ENCODE measurements around the gene AGPAT3. TPM values are rescaled to one million over a fixed set of nuclear protein-coding genes. Genes with fewer than 3 reads are reported as not detected.

AGPAT3 gene
- polyA plus RNA-seq, 1 experiment, result 36.1 TPM

DNA sequence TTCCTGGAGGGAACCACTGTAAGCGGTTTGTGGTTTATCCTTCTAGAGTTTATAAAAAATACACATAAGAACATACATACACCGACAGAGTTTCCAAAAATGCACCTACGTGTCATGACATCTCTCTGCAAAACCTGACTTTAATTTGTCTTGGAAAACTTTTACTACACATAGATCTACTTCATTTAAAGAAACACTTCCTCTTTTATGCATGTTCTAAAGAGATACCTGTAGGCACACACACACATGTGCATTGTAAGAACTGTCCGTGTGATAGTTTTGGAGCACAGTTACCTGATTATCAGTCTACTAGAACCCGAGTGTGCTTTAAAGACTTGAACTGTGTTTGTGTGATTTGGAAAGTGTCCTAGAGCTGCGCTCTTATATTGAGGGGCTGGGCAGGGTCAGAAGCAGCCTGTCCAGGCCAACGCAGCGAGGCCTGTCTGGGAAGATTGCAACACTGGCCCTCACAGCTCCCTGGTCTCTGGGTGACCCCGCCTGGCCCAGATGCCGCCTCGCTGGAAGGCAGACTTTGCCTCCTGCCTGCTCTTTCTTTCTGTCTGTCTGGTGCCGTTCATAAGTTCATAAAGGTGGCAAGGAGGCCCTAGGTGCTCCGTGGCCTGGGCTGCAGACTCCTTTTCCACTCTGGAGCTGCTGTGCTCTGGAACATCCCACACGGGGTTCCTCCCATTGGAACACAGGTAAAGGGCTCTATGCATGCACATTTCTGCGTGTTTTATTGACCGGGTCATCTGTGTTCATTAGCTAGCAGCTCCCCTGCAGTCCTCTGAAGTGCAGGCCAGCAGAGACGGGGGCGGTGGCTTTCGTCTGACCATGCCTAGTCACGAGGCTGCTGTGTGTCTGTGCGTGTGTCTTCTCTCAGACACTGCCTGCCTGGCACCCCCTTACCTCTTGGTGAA lies 46.3 kb downstream of the AGPAT3 start:
- H3K27me3 ChIP-seq (ENCODE audit: control insufficient read depth, insufficient read depth, low read length), result no peaks in the 10 kb centered on the region
- H3K27ac ChIP-seq (ENCODE audit: low read depth, low read length), result no peak overlapping the region
- DNase-seq (ENCODE audit: low read depth, low spot score), result no peak
- H3K9me3 ChIP-seq (ENCODE audit: control insufficient read depth, insufficient read depth, low read length), result peaks cover 22% of the 10 kb centered on the region
- TF ChIP-seq, protein P1, sequence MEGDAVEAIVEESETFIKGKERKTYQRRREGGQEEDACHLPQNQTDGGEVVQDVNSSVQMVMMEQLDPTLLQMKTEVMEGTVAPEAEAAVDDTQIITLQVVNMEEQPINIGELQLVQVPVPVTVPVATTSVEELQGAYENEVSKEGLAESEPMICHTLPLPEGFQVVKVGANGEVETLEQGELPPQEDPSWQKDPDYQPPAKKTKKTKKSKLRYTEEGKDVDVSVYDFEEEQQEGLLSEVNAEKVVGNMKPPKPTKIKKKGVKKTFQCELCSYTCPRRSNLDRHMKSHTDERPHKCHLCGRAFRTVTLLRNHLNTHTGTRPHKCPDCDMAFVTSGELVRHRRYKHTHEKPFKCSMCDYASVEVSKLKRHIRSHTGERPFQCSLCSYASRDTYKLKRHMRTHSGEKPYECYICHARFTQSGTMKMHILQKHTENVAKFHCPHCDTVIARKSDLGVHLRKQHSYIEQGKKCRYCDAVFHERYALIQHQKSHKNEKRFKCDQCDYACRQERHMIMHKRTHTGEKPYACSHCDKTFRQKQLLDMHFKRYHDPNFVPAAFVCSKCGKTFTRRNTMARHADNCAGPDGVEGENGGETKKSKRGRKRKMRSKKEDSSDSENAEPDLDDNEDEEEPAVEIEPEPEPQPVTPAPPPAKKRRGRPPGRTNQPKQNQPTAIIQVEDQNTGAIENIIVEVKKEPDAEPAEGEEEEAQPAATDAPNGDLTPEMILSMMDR (IDR thresholded peaks at IDR 0.05; ENCODE audit: low read depth, low read length), result no peak
- POLR2A ChIA-PET, result interaction anchor here (0.6 kb wide), 1 partner anchor 142 kb away, joined by 3 read pairs; no protein-coding TSS in a partner anchor
- no peak overlapping the region for H3K4me3 ChIP-seq (ENCODE audit: low read depth, low read length)
- CTCF ChIA-PET, result no interaction called here

DNA sequence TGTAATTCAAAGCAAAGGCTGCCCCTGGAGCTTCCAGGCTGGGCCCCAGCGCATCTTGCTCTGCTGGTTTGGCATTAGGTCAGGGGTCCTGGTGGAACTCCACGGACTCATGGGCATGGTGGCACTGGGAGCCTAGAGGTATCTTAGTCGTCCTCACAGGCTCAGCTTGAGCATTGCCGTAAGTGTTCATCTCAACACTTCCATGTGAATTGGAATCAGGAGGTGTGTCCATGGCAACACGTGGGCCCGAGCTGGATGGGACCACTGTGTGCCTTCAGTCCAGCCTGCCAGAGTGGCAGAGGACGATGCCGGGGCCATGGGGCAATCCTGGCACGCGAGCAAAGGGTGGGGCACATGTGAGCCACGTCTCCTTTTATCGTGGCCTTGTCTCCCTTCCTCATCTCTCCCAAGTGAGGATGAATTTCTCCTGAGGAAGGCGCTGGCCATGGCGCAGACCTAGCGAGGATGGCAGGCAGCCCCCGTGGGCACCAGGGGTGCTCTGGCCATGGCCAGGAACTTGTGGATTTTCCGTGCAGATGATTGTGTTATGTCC lies 47.0 kb downstream of the AGPAT3 start:
- Histone ChIP-seq H3K4me3 (ENCODE audit: low read depth, low read length) (no peak overlapping the region), H3K27me3 (ENCODE audit: control insufficient read depth, insufficient read depth, low read length) (no peaks in the 10 kb centered on the region), H3K27ac (ENCODE audit: low read depth, low read length) (no peak overlapping the region), H3K9me3 (ENCODE audit: control insufficient read depth, insufficient read depth, low read length) (peaks cover 22% of the 10 kb centered on the region)
- CTCF ChIA-PET, result no interaction called here
- POLR2A ChIA-PET, result interaction anchor here (0.6 kb wide), 1 partner anchor 142 kb away, joined by 3 read pairs; no protein-coding TSS in a partner anchor
- no peak for DNase-seq (ENCODE audit: low read depth, low spot score)
- TF ChIP-seq, protein P1 (IDR thresholded peaks at IDR 0.05; ENCODE audit: low read depth, low read length), result no peak

DNA sequence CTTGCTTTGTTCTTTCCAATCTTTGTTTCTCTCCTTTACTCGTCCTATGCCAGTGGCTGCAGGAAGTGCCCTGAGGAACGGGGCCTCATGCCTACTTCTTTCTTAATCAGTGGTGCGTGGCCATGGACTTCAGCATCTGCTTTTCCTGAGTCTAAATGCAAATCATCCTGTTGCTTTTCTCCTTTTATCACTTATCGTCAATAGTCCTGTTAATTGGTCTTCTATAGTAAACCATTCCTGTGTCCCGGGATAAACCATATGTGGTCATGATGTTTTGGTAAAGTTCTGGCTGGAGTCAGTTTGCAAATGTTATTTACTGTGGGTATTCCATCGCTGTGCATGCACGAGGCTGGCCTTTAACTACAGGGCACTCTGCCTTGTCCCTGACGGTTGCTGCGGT lies 47.5 kb downstream of the AGPAT3 start:
- CTCF ChIA-PET, result no interaction called here
- H3K27ac ChIP-seq (ENCODE audit: low read depth, low read length), result no peak overlapping the region

DNA sequence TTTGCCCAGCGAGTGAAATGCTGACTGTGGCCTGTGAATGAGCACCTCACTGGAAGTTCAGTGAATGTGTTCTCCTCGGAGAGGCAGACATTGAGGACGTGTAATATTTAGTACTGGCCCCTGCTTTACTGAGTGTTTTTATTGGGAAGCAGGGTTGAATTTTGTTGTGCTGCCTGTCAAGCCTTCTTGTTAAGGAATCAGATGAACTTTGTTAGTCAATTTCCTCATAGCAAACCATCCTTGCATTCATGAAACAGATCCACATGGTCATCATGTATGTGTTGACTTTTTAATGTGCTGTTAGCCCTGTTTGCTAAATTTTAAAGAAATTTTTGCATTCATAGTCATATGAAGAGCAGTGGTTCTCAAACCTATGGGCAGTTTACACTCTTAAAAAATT lies 47.9 kb downstream of the AGPAT3 start:
- CTCF ChIA-PET, result no interaction called here
- Histone ChIP-seq H3K27me3 (ENCODE audit: control insufficient read depth, insufficient read depth, low read length) (no peaks in the 10 kb centered on the region), H3K27ac (ENCODE audit: low read depth, low read length) (no peak overlapping the region), H3K9me3 (ENCODE audit: control insufficient read depth, insufficient read depth, low read length) (peaks cover 22% of the 10 kb centered on the region), H3K4me3 (ENCODE audit: low read depth, low read length) (no peak overlapping the region)
- no peak for DNase-seq (ENCODE audit: low read depth, low spot score)
- TF ChIP-seq, protein P1 (IDR thresholded peaks at IDR 0.05; ENCODE audit: low read depth, low read length), result no peak
- POLR2A ChIA-PET, result no interaction called here

More for the DNA sequence above, 47.5 kb downstream of the AGPAT3 start:
- Histone ChIP-seq H3K9me3 (ENCODE audit: control insufficient read depth, insufficient read depth, low read length) (peaks cover 22% of the 10 kb centered on the region), H3K27me3 (ENCODE audit: control insufficient read depth, insufficient read depth, low read length) (no peaks in the 10 kb centered on the region), H3K4me3 (ENCODE audit: low read depth, low read length) (no peak overlapping the region)
- POLR2A ChIA-PET, result no interaction called here
- TF ChIP-seq, protein P1 (IDR thresholded peaks at IDR 0.05; ENCODE audit: low read depth, low read length), result no peak
- no peak for DNase-seq (ENCODE audit: low read depth, low spot score)

DNA sequence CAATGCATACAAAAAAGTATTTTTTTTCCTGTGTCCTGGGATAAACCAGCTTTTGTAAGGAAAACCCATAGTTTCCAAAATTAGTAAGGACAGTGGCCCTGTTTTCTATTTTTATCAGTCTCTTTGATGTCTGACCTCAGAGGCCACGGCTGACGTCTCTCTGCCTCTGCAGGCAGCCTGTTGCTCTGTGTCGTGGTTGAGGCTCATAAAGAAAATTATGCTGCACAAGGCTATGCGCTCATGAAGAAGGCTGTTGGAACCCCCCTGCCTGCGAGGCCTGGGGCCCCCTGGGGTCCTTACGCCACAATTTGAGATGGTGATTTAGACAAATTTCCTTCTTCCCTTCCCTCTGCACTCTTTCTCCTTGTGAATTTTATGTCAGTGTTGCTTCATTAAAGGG lies 48.9 kb downstream of the AGPAT3 start:
- POLR2A ChIA-PET, result no interaction called here
- DNase-seq (ENCODE audit: low read depth, low spot score), result no peak

More for the DNA sequence above, 48.9 kb downstream of the AGPAT3 start:
- Histone ChIP-seq H3K27me3 (ENCODE audit: control insufficient read depth, insufficient read depth, low read length) (no peaks in the 10 kb centered on the region), H3K4me3 (ENCODE audit: low read depth, low read length) (no peak overlapping the region), H3K9me3 (ENCODE audit: control insufficient read depth, insufficient read depth, low read length) (peaks cover 22% of the 10 kb centered on the region), H3K27ac (ENCODE audit: low read depth, low read length) (no peak overlapping the region)
- CTCF ChIA-PET, result no interaction called here
- TF ChIP-seq, protein P1 (IDR thresholded peaks at IDR 0.05; ENCODE audit: low read depth, low read length), result no peak

All from AG04450 (cell line).